Measurements from ENCODE around the gene SLC35A4. TPM values are rescaled to one million over a fixed set of nuclear protein-coding genes. Genes with fewer than 3 reads are reported as not detected.
A peak's percentile ranks its signal among the peaks of the same experiment; 100 is the strongest.

Gene SLC35A4
- total RNA-seq, 6 donors from 2014 or later = 30.4 to 92.3 (median 56.7) TPM

- peaks cover 0 to 19% (median 6%) of the 10 kb centered on the region in 4 donors for H3K36me3 ChIP-seq
- DNase-seq = peak in 1 of 2 donors; percentile 55
- TF ChIP-seq POLR2AphosphoS5 (IDR thresholded peaks at IDR 0.05) (no peak), EP300 (IDR thresholded peaks at IDR 0.05) (no peak), POLR2A (IDR thresholded peaks at IDR 0.05) (no peak), CTCF (IDR thresholded peaks at IDR 0.05) (no peak)
- H3K27ac ChIP-seq = no peak overlapping the region
- no peaks in the 10 kb centered on the region for H3K9me3 ChIP-seq
- peaks cover 32 to 46% (median 41%) of the 10 kb centered on the region in 4 donors for H3K4me1 ChIP-seq
- H3K4me3 ChIP-seq = no peak overlapping the region
- H3K27me3 ChIP-seq = no peaks in the 10 kb centered on the region
- 99 to 100% methylated on average over 4 to 10 of the region's 10 CpGs for WGBS, 2 donors
- no peak for ATAC-seq (ENCODE audit: low FRiP score in 2 of 2)
These were observed 2.7 kb upstream of the SLC35A4 start for GRCh38 chr5:140561753-140562523.

- TF ChIP-seq POLR2A (IDR thresholded peaks at IDR 0.05) = no peak
- no peak for TF ChIP-seq POLR2AphosphoS5 (IDR thresholded peaks at IDR 0.05)
- TF ChIP-seq CTCF (IDR thresholded peaks at IDR 0.05) = no peak
- TF ChIP-seq EP300 (IDR thresholded peaks at IDR 0.05) = no peak
- H3K9me3 ChIP-seq = no peaks in the 10 kb centered on the region
- ATAC-seq (ENCODE audit: low FRiP score in 2 of 2) = no peak
- no peak for DNase-seq
- peaks cover 38 to 50% (median 49%) of the 10 kb centered on the region in 4 donors for H3K4me1 ChIP-seq
- peak overlapping the region; percentile 23 to 85 (median 74) for H3K4me3 ChIP-seq
- 58 to 59% methylated on average over 6 to 8 of the region's 8 CpGs for WGBS, 2 donors
- no peaks in the 10 kb centered on the region for H3K27me3 ChIP-seq
- H3K27ac ChIP-seq = peak overlapping the region; percentile 94 to 97 (median 94)
- peaks cover 0 to 36% (median 17%) of the 10 kb centered on the region in 4 donors for H3K36me3 ChIP-seq
These were observed 1.0 kb upstream of the SLC35A4 start for GRCh38 chr5:140563596-140563995.

GRCh38 chr5:140565024-140565779 is 574 bp downstream of the SLC35A4 start:
- Histone ChIP-seq H3K27ac (peak overlapping the region; percentile 94 to 97 (median 94)), H3K36me3 (peaks cover under 1 to 41% (median 17%) of the 10 kb centered on the region in 4 donors), H3K27me3 (no peaks in the 10 kb centered on the region), H3K4me3 (peak overlapping the region; percentile 71 to 85 (median 74)), H3K9me3 (no peaks in the 10 kb centered on the region), H3K4me1 (peaks cover 55 to 66% (median 65%) of the 10 kb centered on the region in 4 donors)
- no peak for DNase-seq
- TF ChIP-seq POLR2AphosphoS5 (IDR thresholded peaks at IDR 0.05) (no peak), POLR2A (IDR thresholded peaks at IDR 0.05) (no peak), EP300 (IDR thresholded peaks at IDR 0.05) (no peak), CTCF (IDR thresholded peaks at IDR 0.05) (no peak)
- WGBS, 2 donors = 5% methylated on average over 13 of the region's 13 CpGs
- ATAC-seq (ENCODE audit: low FRiP score in 2 of 2) = peak in 1 of 2 donors; percentile 1

- peaks cover 55 to 72% (median 68%) of the 10 kb centered on the region in 4 donors for H3K4me1 ChIP-seq
- no peaks in the 10 kb centered on the region for H3K27me3 ChIP-seq
- peak overlapping the region; percentile 94 to 97 (median 94) for H3K27ac ChIP-seq
- H3K9me3 ChIP-seq = no peaks in the 10 kb centered on the region
- peak overlapping the region; percentile 71 to 85 (median 74) for H3K4me3 ChIP-seq
- WGBS, 2 donors = 78 to 79% methylated on average over 4 of the region's 4 CpGs
- ATAC-seq (ENCODE audit: low FRiP score in 2 of 2) = peak in 1 of 2 donors; percentile 38
- DNase-seq = peak in 1 of 2 donors; percentile 89
- H3K36me3 ChIP-seq = peaks cover 2 to 44% (median 17%) of the 10 kb centered on the region in 4 donors
- TF ChIP-seq EP300 (IDR thresholded peaks at IDR 0.05) (peak in 1 of 4 donors; percentile 65), CTCF (IDR thresholded peaks at IDR 0.05) (no peak), POLR2A (IDR thresholded peaks at IDR 0.05) (peak in 1 of 4 donors; percentile 32), POLR2AphosphoS5 (IDR thresholded peaks at IDR 0.05) (peak; percentile 34 to 42)
These were observed 1.1 kb downstream of the SLC35A4 start for GRCh38 chr5:140565780-140566095.
